NCI-H226 (cell line): ENCODE data around the gene TGFBR3L.
"Not testable (repeated sequence)": the region's sequence is repeated elsewhere in the genome, so short reads cannot be mapped to it uniquely, and the experiment has no call there.

ENCODE experiments used
- DNase-seq: peaks from one replicate; pipeline ENCODE4 v3.0.0-alpha.2; 2015

The TGFBR3L gene

DNA sequence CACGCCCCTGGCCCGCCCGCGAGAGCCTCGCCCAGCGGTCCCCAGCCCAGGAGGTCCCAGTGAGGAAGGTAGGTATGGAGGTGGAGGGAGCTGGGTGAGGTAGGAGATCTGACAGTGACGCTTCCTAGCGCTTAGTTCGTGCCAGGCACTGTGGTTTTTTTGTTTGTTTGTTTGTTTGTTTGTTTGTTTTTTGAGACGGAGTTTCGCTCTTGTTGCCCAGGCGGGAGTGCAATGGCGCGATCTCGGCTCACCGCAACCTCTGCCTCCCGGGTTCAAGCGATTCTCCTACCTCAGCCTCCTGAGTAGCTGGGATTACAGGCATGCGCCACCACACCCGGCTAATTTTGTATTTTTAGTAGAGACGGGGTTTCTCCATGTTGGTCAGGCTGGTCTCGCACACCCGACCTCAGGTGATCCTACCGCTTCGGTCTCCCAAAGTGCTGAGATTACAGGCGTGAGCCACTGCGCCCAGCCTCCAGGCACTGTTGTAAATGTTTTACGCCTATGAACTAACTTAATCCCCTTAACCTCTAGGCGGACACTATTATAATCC, 3.5 kb downstream of the TGFBR3L start:
- DNase-seq = not testable (repeated sequence)

- no peak for DNase-seq
Observed at GRCh38 chr19:7918615-7919421, 4.2 kb downstream of the TGFBR3L start.

- DNase-seq = peak; percentile 80
Observed at GRCh38 chr19:7919610-7920518, 5.2 kb downstream of the TGFBR3L start, which contains the start of gene SNAPC2. Gene SNAPC2 (plus strand): TSS chr19:7920338. CDS start chr19:7920367, 29 bp downstream.

- DNase-seq = peak; percentile 85
Observed at GRCh38 chr19:7920519-7921301, 6.1 kb downstream of the TGFBR3L start.

DNA sequence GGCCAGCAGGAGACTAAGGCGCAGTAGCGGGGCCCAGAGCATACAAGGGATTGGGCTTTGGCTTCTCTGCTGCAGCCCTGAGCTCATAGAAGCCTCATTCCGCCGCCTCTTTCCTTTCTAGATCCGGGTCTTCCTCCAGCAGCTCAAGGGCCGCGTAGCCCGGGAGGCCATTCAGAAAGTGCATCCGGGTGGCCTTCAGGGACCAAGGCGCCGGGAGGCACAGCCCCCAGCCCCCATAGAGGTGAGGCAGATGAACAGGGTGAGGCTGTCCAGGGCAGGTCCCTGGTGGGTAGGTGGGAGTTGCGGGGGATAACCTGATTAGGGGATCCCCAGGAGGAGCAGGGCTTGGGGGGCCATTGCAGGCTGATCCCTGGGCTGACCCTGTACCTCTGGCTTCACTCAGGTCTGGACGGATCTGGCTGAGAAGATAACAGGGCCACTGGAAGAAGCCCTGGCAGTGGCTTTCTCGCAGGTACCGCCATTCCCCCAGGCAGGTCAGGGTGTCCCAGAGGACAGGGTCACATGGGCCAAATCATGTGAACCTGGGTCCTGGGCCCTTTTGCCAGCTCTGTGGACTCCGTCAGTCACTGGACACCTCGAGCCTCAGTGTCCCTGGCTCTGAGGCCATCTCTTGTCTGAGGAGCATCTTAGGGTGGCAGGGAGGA, 6.8 kb downstream of the TGFBR3L start:
- no peak for DNase-seq

GRCh38 chr19:7921967-7922835, 7.6 kb downstream of the TGFBR3L start:
- DNase-seq = no peak

- DNase-seq = no peak
Observed at GRCh38 chr19:7922836-7923195, 8.2 kb downstream of the TGFBR3L start.

DNA sequence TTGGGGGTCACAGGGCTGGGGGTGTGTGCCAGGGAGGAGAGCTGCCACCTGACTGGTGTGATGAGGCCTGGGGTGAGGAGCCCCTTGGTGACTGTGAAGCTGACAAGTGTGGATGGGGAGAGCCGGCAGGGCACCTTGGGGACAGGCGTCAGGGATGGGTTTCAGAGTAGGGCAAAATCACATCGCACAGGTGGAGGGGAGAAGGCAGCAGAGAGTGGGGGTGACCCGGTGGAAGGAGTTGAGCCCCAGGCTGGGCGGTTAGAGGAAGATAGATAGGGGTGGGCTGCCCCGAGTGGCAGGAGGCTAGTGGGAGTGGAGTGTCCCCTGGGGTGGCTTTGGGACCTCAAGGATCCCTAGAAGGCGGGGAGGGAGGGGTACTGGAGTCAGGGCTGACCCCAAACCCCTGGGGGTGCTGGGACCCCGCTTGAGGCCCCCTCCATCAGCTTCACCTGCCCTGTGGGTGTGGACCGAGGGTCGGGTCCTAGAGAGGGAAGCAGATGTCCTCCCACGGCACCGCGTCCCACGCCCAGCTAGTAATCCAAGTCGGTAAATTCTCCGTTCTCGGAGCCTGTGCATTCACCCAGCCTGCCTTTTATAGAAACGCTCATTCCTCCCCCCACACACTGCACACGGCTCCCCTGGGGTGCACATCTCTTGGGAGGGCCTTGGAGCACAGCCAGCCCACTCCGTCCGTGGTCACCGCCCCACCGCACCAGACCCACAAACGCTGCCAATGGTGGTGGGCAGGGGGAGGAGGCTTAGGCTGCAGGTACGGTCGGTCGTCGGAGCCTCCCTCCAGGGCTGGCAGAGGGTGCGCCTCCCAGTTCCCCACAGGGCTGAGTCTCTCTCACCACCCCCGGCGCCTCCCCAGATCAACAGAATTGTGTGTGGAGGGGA, 8.9 kb downstream of the TGFBR3L start:
- no peak for DNase-seq

DNA sequence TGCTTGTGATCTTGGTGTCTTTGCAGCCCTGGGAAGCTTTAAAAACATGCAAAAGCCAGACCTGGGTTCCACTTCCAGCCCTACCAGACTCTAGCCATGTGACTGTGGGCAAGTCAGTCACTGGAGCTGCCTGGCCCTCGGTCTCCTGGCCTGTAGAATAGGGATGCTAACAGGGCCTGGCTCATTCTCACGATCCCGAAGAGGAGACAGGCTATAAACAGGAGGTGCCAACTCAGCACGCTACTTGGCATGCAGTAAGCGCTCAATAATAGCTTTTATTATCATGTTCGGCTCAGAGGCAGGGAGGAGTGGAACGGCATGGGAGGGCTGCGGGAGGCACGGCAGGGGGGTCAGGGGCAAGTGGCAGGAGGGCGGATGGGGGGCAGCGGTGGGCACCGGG, 9.6 kb downstream of the TGFBR3L start:
- DNase-seq = no peak

DNA sequence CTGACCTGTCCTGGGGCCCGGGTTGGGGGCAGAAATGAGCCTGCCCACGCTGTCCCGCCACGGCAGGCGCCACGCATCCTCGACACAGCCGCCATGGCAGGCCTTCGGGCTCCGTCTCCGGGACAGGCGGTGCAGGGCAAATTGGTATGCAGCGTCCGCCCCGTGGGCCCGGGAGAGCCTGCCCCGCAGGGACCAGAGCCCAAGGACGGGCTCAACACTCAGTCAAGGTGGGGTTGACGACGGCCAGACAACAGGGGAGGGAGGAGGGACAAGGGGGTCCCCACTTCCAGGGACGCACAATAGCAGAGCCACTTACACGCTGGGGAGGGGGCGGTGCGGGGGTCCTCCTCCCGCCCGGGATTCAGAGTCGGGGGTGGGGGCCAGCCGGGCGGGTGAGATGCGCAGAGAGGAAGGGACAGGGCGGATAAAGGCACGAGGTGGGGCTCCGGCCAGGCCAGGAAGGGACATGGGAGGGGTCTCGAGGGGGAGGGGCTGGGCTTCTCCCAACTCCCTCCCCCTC, 10.1 kb downstream of the TGFBR3L start:
- DNase-seq = no peak

- peak; percentile 65 for DNase-seq
Observed at GRCh38 chr19:7925171-7925851, 10.7 kb downstream of the TGFBR3L start.

GRCh38 chr19:7926021-7926726, 11.5 kb downstream of the TGFBR3L start, which contains the start of gene CTXN1:
Gene CTXN1 (minus strand): TSS chr19:7926135. CDS start chr19:7925538, 597 bp downstream.
- no peak for DNase-seq

GRCh38 chr19:7926727-7927604, 12.3 kb downstream of the TGFBR3L start:
- DNase-seq = no peak

DNA sequence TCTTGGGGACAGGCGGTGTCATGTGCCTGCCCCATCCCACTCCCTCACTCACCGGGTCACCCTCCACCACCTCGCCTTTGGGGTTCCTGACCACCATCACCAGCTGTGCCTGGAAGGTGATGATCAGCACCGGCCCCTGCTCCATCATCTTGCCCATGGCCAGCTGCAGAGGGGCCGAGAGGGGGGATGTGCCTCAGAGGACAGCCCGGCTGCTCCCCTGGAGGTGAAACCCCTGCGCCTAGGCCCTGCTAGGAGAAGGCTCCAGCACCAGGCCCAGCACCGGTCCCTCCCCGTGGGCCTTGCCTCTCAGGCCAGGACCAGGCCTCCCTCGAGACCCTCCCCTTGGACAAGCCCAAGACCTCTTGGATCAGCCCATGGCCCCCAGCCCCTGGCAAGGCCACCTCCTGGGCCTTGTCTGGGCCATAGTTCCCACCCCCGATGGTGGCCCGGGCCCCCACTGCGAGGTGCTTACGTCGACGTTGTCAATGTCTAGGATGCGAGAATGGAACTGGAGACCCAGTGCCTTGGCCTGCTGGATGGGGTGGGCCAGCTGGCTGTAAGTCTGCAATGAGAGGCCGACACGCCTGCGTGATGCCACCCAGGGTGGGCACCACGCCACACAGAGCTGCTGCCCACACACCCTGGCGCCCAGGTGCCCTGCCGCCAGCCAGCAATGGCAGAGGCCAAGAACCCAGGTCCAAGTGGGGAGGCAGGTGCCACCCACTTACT, 13.1 kb downstream of the TGFBR3L start:
- DNase-seq = no peak

DNA sequence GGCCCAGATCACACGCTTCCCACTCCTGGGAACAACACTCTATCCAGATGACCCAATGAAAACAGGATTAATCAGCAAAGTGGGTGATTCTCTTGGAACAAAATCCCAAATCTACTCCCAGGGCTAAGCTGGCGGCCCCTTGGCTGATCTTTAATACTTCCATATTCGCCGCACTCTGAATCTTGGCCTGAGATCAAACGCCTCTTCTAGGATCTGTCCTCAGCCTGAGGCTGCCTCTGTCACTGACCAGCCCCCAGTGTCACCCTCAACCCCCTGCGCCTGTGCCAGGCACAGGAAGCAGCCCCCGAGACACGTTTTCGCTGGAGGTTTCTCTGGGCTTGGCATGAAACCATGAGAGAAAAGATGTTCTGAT, 13.7 kb downstream of the TGFBR3L start:
- no peak for DNase-seq
